T-helper 1 cell treated with Interleukin-12 subunit alpha and Interleukin-12 subunit beta and Interleukin-4 antibody, amounts not matched to agents 30 μg/mL and 1 μg/mL, for 36 hours (primary cell): ENCODE data around the gene STK24.
A peak's percentile ranks its signal among the peaks of the same experiment; 100 is the strongest.
"Not testable (repeated sequence)": the region's sequence is repeated elsewhere in the genome, so short reads cannot be mapped to it uniquely, and the experiment has no call there.

Source experiments
- H3K27ac Mint-ChIP-seq: one replicate; pipeline ENCODE4 v1.8.0; 2021; ENCODE audit warnings: mild to moderate bottlenecking, mixed read lengths
- H3K27me3 Mint-ChIP-seq: one replicate; pipeline ENCODE4 v1.8.0; 2021; ENCODE audit warnings: low read depth, mixed read lengths
- H3K36me3 Mint-ChIP-seq: one replicate; pipeline ENCODE4 v1.8.0; 2021; ENCODE audit warnings: low read depth, mixed read lengths
- H3K4me1 Mint-ChIP-seq: one replicate; pipeline ENCODE4 v1.8.0; 2021; ENCODE audit warnings: low read depth, mixed read lengths
- H3K4me3 Mint-ChIP-seq: one replicate; pipeline ENCODE4 v1.8.0; 2021; ENCODE audit warnings: mild to moderate bottlenecking, moderate library complexity, mixed read lengths
- H3K9me3 Mint-ChIP-seq: one replicate; pipeline ENCODE4 v1.8.0; 2021; ENCODE audit warnings: mixed read lengths

Gene STK24

DNA sequence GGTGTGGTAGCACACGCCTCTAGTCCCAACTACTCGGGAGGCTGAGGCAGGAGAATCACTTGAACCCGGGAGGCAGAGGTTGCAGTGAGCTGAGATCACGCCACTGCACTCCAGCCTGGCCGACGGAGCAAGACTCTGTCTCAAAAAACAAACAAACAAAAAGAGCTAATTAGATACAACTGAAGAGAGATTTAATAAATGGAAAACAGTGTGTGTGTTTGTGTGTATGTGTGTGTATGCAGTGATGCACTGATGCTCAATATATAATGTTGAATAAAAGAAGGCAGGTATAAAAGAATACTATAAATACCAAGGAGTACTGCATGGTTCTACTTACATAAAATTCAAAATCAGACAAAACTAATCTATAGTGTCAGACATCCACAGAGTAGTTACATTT lies 13.6 kb upstream of the STK24 start:
- not testable (repeated sequence) for H3K36me3 Mint-ChIP-seq, H3K27me3 Mint-ChIP-seq, H3K4me3 Mint-ChIP-seq, H3K27ac Mint-ChIP-seq, H3K4me1 Mint-ChIP-seq, H3K9me3 Mint-ChIP-seq

DNA sequence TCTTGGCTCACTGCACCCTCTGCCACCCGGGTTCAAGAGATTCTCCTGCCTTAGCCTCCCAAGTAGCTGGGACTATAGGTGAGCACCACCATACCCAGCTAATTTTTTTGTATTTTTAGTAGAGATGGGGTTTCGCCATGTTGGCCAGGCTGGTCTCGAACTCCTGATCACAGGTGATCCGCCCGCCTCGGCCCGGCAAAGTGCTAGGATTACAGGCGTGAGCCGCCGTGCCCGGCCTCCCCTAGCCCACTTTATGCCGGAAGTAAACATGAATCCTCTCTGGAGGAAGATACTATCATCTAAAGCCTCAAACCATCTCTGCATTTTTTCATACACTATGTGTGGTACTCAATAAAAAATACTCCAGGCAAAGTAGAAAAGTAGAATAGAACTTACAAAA lies 12.6 kb upstream of the STK24 start:
- H3K4me1 Mint-ChIP-seq, H3K9me3 Mint-ChIP-seq, H3K36me3 Mint-ChIP-seq, H3K27ac Mint-ChIP-seq, H3K27me3 Mint-ChIP-seq, H3K4me3 Mint-ChIP-seq: not testable (repeated sequence)

DNA sequence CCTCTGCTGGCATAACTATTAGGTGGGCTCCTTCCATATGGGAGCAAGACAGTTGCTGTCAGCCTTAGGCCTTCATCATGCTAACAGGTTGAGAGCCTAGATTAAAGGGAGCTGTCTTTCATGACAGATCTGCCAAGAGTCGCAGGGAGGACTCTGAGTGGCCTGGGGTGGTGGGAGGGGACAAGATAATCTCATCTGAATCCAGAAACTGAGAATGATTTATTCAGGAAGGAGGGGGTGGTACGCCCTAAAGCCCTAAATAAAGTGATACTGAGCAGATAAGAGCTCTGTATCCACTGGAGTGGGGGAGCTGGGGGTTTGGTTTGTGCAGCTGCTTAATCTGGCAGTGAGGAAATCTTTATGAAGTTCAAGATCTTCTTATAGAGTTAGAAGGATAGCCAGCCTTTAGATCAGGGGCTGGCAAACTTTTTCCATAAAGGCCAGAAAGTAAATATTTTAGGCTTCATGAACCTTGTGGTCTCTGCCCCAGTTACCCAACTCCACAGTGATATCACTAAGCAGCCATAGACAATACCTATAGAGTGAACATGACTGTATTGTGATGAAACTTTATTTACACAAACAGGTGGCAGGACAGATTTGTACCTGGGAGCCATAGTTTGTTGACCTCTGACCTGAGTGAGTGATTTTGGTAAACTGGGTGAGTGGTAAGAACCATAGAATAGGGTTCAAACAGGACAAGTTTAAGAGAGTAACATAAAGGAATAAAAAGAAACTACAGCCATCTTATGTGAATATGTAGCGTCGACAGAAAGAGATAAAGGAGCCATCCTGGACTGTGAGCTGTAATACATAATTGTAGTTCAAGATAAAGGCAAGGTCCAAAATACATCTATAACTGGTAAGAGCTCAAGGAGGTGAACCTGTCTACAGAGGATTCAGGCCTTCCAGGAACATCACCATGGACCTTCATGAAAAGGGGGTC lies 9.8 kb upstream of the STK24 start:
- Mint-ChIP-seq H3K9me3 (no peaks in the 10 kb centered on the region), H3K27me3 (no peaks in the 10 kb centered on the region), H3K27ac (no peak overlapping the region), H3K4me3 (no peak overlapping the region), H3K36me3 (no peaks in the 10 kb centered on the region), H3K4me1 (peaks cover 10% of the 10 kb centered on the region)

DNA sequence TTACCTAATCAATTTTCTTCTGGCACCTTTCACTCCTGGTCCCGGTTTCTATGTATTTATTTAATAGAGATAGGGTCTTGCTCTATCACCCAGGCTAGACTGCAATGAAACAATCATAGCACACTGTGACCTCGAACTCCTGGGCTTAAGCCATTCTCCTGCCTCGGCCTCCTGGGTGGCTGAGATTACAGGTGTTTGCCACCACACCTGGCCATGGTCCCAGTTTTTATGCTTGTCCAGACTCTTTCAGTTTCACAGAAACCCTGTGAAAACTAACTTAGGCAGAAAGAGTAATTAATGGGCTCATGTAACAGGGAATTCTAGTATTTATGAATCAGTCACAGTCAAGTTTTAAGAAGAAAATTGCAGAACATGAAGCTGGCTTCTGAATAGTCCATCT lies 9.0 kb upstream of the STK24 start:
- H3K36me3 Mint-ChIP-seq, result no peaks in the 10 kb centered on the region
- H3K27ac Mint-ChIP-seq, result no peak overlapping the region

DNA sequence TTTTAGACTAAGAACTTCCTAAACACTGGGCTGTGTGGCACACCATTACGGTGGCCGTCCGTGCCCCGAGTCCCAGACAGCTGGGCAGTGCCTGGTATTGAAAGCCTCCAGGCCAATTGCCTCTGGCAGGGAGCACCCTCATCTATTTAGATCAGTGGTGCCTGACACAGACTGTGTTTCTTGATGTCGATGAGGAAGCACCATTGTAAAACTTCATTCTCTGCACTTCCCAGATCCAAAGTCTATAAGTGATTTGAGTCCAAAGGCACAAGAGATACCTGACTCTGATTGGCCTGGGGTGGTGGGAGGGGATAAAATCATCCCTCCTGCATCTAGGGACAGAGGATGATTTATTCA lies 8.5 kb upstream of the STK24 start:
- no peaks in the 10 kb centered on the region for H3K36me3 Mint-ChIP-seq
- no peaks in the 10 kb centered on the region for H3K27me3 Mint-ChIP-seq
- H3K9me3 Mint-ChIP-seq, result no peaks in the 10 kb centered on the region
- H3K4me3 Mint-ChIP-seq, result no peak overlapping the region
- peaks cover 11% of the 10 kb centered on the region for H3K4me1 Mint-ChIP-seq
- H3K27ac Mint-ChIP-seq, result no peak overlapping the region

More for the DNA sequence above, 9.0 kb upstream of the STK24 start:
- H3K4me1 Mint-ChIP-seq, result peaks cover 11% of the 10 kb centered on the region
- no peaks in the 10 kb centered on the region for H3K9me3 Mint-ChIP-seq
- H3K27me3 Mint-ChIP-seq, result no peaks in the 10 kb centered on the region
- no peak overlapping the region for H3K4me3 Mint-ChIP-seq

DNA sequence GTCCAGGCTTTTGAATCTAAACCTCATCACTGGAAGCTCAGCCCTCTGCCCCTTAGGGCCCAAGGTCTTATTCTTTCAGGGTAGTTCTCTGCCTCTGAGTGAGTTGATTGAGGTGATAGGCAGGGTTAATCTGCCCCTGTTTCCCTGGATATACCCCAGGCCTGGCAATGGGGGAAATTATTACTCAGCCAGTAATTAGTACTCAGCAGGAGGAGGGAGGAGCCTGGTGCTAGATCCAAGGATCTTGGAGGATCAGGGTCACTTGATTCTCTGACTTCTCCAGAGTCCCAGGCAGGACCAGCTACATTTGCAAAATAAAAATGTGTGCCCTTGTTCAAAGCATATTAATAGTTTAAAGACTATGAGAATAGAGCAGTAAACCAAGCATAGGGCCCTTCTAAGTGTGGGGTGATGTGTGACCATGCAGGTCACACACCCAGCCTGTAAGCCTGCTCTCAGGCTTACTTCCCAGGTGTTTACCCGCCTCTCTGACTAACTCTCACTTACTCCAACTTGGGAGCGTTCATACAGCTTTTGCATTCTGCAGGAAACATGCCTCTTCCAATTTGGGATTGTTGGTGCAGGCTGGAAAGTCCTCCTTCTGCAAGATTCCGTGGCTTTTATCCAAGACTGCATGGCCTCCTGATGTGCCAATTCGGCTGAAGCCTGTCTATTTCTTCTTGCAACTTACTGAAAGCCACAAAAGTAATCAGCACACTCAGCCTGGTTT lies 7.9 kb upstream of the STK24 start:
- no peaks in the 10 kb centered on the region for H3K9me3 Mint-ChIP-seq
- H3K4me1 Mint-ChIP-seq, result peaks cover 11% of the 10 kb centered on the region
- H3K27ac Mint-ChIP-seq, result no peak overlapping the region
- no peaks in the 10 kb centered on the region for H3K36me3 Mint-ChIP-seq
- H3K4me3 Mint-ChIP-seq, result no peak overlapping the region
- H3K27me3 Mint-ChIP-seq, result no peaks in the 10 kb centered on the region

DNA sequence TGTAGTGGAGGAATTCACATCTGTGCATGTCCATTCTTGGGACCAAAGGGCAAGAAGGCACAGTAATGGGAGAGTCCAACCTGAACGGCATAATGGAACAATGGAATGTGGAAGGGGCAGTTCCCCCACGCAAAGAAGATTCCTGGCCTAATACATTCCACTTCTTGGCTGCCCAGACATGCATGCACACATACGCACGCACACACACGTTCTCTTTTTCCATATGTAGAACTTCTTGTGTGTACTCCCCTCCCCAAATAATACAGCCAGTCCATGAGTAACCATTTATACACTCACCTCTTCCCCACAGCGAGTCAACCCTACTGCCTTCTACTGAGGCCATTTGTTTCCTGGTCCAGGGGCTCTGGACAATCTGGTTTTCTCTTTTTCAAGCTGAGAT lies 6.0 kb upstream of the STK24 start:
- no peaks in the 10 kb centered on the region for H3K9me3 Mint-ChIP-seq
- no peaks in the 10 kb centered on the region for H3K27me3 Mint-ChIP-seq
- no peak overlapping the region for H3K4me3 Mint-ChIP-seq
- no peak overlapping the region for H3K27ac Mint-ChIP-seq
- H3K36me3 Mint-ChIP-seq, result no peaks in the 10 kb centered on the region
- H3K4me1 Mint-ChIP-seq, result peaks cover 11% of the 10 kb centered on the region

DNA sequence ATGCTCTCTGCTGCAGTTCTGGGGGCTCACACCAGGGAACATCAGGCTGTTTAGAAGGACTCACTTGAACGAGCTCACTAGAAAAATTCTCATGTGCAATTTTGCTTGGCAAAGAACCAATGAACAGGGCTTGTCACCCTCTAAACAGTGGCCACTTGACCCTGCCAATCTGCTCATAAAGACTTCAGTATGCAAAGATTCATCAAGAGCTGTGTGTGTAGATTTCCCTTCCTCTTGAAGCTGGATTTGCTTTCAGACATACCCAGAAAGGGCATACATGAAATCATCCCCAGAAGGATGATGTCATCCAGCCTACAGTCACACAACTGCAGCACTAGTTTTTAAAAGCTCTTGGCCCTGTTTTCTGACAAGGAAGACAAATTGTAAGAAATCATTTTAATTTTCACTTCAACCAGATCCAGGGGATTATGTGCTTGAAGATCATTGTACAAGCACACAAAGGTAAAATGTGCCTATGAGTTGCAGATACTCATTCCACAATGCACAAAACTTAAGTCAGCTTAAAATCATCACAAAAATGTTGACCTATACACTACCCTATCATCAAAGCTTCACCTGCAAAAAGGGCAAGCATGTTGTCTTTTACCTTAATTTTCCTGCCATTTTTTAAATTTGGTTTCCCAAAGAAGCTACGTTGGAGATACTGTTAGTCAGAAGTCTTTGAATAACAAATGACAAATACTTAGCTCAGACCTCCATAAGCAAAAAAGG lies 5.2 kb upstream of the STK24 start:
- no peak overlapping the region for H3K4me3 Mint-ChIP-seq

DNA sequence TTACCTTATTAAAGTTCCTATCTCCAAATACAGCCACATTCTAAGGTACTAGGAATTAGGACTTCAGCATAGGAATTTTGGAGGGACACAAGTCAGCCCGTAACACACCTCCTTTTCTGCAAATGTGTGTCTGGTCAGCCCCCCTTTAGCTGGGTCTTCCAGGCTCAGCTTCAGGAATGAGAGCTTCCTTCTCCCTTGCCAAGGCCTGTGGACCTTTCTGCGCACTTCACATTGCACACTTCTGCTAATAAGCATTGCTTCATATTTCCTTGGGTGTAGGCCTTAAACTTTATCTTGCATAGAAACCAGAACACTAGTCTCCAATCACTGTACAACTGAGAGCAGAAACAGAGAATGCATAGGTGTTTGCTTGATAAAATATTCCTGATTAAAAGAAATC lies 4.5 kb upstream of the STK24 start:
- H3K4me3 Mint-ChIP-seq, result no peak overlapping the region
- peaks cover 15% of the 10 kb centered on the region for H3K4me1 Mint-ChIP-seq
- no peaks in the 10 kb centered on the region for H3K36me3 Mint-ChIP-seq
- H3K27ac Mint-ChIP-seq, result no peak overlapping the region
- H3K9me3 Mint-ChIP-seq, result no peaks in the 10 kb centered on the region
- H3K27me3 Mint-ChIP-seq, result no peaks in the 10 kb centered on the region

More for the DNA sequence above, 5.2 kb upstream of the STK24 start:
- Mint-ChIP-seq H3K9me3 (no peaks in the 10 kb centered on the region), H3K4me1 (peaks cover 15% of the 10 kb centered on the region), H3K27me3 (no peaks in the 10 kb centered on the region), H3K27ac (peak overlapping the region; percentile 38), H3K36me3 (no peaks in the 10 kb centered on the region)

DNA sequence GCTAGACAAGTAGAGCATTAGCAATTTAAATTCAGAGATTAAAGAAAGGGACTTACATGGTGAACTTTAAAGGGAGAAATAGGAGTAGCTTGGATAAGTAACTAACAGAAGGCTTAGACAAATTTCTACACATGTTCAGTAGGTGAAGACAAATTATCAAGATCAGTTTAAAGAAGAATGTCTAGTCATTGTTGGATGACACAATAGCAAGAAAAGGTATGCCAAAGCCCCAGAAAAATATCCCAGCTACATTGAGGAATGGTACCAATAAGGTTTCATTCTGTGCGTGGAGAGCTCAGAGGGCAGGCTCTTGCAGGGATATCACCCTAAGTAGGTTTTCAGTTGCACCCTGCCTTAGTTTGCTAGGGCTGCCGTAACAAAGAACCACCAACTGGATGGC lies 3.5 kb upstream of the STK24 start:
- no peaks in the 10 kb centered on the region for H3K9me3 Mint-ChIP-seq
- no peak overlapping the region for H3K4me3 Mint-ChIP-seq
- peaks cover 16% of the 10 kb centered on the region for H3K4me1 Mint-ChIP-seq
- H3K27me3 Mint-ChIP-seq, result no peaks in the 10 kb centered on the region
- no peak overlapping the region for H3K27ac Mint-ChIP-seq
- peaks cover 4% of the 10 kb centered on the region for H3K36me3 Mint-ChIP-seq

DNA sequence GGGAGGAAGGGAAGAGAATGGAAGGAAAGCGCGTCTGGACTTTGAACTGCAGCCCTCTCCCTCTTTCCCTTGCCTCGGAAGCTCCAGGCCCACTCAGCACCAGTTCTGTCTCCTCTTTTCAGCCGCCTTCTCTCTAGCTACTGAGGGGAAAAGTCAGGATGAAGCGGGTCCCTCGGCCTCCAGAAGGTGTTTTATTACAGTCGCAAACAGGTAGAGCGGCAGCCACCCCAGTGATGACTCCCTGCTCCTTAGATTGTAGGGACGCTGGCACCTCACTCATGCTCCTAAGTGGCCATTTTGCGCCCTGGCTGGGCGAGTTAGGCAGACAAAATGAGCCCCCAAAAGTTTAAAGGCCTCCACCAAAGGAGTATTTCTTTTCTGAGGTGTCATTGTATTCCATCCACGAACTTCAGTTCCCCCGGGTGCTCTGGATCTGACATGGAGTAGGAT lies 954 bp upstream of the STK24 start:
- Mint-ChIP-seq H3K4me3 (peak overlapping the region; percentile 80), H3K36me3 (peaks cover 13% of the 10 kb centered on the region), H3K27me3 (no peaks in the 10 kb centered on the region), H3K4me1 (peaks cover 38% of the 10 kb centered on the region), H3K9me3 (no peaks in the 10 kb centered on the region), H3K27ac (peak overlapping the region; percentile 84)

DNA sequence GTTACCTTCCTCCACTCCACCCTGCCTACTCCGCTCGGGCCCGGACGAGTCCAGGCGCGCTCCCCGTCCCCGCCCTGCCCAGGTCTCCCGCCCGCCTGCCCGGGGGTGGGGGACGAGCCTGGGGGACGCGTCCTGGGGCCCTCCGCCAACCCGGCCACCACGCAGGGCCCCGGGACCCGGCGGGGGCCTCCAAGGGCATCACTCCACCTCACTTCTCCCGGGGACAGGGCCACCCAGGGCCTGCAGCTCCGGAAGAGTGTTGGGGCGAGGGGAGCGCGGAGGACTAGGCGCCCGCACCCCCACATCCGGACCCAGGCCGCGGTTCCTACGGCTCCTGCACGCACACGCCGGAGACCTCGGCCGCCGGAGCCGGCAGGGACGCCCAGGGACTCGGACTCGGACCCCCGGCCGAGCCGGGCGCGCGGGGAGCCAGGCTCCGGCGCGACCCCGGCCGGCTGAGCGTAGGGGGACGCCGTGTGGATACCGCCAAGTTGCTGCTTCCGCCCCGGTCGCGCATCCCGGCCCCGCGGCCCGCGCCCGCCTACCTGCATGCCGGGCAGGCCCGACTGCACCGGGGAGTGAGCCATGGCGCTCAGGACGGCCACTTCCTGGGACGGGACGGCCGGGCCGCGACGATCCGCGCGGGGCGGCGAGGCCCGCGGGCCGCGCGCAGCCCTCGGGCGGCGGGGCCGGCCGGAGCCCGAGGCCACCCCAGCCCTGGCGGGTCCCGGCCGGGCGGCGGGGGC lies 534 bp downstream of the STK24 start:
- H3K36me3 Mint-ChIP-seq, result peaks cover 17% of the 10 kb centered on the region
- H3K9me3 Mint-ChIP-seq, result no peaks in the 10 kb centered on the region
- peak overlapping the region; percentile 98 for H3K4me3 Mint-ChIP-seq
- peaks cover 42% of the 10 kb centered on the region for H3K4me1 Mint-ChIP-seq
- H3K27me3 Mint-ChIP-seq, result no peaks in the 10 kb centered on the region
- peak overlapping the region; percentile 96 for H3K27ac Mint-ChIP-seq

DNA sequence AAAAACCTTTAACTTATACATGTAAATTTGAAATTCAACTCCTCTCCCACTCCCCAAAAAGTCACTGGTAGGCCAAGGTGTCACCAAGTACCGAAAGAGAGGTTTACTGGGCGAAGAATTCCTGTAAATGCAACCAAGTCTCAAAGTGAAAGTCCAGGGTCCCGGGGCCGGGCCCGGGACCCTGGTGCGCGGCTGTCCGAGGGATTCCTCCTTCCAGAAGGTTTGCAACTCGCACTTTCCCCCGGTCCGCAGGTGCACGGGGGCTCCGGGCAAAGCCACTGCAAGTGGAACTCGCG lies 1.1 kb downstream of the STK24 start:
- H3K27me3 Mint-ChIP-seq, result no peaks in the 10 kb centered on the region
- H3K9me3 Mint-ChIP-seq, result no peaks in the 10 kb centered on the region
- H3K4me1 Mint-ChIP-seq, result peaks cover 46% of the 10 kb centered on the region
- peaks cover 17% of the 10 kb centered on the region for H3K36me3 Mint-ChIP-seq
- peak overlapping the region; percentile 98 for H3K4me3 Mint-ChIP-seq
- H3K27ac Mint-ChIP-seq, result peak overlapping the region; percentile 96
